HG03432 (cell line): Measurements from ENCODE around the gene SLC35G6.
"Not testable (repeated sequence)": the region's sequence is repeated elsewhere in the genome, so short reads cannot be mapped to it uniquely, and the experiment has no call there.

ENCODE experiments used
- ATAC-seq: cut with Tn5 transposase; IDR thresholded peaks from one replicate; pipeline ENCODE4 v1.9.1; 2021; ENCODE audit warnings: mild to moderate bottlenecking, moderate library complexity; ENCODE audit not compliant: unreplicated experiment

SLC35G6 gene

DNA sequence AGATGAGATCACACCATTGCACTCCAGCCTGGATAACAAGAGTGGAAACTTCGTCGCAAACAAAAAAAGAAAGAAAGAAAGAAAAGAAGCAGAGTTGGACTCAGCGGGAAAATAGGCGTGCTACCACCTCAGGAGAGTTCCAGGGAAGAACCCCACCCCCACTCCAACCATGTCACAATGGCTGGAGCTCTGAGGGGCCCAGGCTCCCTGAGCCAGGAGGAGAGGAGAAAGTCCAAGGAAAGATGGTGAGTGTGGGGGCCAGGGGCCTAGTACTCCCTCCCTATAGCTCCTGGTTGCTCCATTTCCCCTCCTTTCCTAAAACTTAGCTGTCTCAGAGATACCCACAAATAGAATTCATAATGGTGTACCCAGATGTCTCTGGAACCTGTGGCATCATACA, at the start of gene SLC35G6:
Gene SLC35G6, plus strand, starts transcription at position 172 of the 400 bp plus-strand sequence. Its CDS starts 71 bp downstream, at position 243.
- ATAC-seq: not testable (repeated sequence)

GRCh38 chr17:7432296-7432695, 49.0 kb upstream of the SLC35G6 start:
- ATAC-seq: no peak

DNA sequence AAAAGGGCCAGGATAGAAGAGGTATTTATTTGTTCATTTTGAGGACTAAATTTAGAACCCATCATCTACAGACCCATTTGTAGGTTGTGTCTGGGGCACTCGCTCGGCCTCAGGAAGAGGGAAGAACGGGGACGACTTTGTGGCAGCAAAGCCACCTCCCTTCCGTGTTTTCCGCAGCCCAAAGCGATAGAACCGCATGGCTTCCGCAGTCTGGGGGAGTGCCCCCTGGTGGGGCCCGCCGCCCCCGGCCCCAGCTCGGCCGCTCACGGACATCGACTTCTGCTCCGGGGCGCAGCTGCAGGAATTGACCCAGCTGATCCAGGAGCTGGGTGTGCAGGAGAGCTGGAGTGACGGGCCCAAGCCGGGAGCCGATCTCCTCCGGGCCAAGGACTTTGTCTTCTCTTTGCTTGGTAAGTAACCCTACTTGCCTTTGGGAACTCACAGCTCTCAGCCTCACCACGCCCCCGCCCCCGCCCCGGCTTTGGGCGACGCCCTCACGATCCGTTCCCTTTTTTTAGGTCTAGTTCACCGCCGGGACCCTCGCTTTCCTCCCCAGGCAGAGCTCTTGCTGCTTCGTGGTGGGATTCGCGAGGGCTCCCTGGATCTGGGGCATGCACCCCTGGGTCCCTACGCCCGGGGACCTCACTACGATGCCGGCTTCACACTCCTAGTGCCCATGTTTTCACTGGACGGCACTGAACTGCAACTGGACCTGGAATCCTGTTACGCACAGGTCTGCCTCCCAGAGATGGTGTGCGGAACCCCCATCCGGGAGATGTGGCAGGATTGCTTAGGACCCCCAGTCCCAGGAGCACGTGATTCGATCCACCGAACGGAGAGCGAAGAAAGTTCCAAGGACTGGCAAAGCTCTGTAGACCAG, 45.3 kb upstream of the SLC35G6 start:
- peak; percentile 23 for ATAC-seq

- ATAC-seq: no peak
Measured at GRCh38 chr17:7436556-7437368, 44.5 kb upstream of the SLC35G6 start.

DNA sequence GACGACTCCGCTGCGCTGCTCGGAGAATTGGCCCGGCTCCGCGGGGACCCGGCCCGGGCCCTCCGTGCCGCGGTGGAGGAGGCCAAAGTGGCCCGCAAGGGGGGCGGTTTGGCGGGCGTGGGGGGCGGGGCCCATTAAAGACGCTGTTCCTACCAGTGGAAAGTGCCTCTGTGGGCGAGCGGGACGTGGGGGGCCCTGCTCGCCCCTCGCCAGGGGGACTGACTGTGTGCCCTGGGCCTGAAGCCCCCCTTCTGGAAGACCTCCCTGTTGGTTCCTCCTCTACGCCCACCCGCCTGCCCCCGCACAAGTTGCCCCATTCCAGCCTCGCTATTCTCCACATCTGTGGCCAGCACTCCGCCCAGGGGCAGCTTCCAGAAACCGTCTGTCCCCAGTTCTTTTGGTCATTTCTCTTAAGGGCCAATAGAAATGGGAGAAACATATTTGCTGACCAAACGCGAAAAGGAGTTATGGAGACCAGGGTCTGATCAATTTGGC, 43.8 kb upstream of the SLC35G6 start:
- no peak for ATAC-seq

DNA sequence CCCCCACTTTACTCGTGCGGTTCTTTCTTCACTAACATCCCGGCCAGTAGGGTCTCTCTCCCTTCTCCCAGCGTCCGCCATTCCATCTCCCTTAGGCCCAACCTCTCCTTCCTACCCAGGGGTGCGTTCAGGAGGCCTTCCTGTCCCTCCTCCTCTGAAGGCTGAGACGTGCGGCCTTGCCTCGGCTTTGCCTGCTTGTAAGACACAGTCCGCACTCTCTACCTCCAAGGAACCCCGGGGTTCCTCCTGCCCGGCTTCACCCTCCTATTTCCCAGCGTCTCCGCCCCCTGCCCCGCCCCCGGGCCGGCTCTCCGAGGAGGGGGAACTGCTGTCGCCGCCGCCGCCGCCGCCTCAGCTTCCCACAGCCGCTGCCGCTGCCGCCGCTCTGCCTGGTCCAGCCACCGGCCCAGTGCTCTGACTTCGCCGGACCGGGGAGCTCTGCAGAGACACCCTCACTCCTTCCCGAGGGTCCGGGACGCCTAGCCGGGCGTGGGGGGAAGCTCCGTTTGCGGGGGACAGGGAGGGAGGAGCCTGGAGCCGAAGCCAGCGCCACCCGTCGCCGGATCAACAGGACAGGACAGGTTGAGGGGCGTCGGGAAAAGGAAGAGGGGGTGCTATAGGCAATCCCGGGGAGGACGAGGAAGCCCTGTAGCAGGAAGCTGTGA, 43.2 kb upstream of the SLC35G6 start:
- no peak for ATAC-seq

GRCh38 chr17:7438656-7439460, 42.4 kb upstream of the SLC35G6 start:
- ATAC-seq: no peak

GRCh38 chr17:7439462-7440112, 41.7 kb upstream of the SLC35G6 start, which contains the start of gene FGF11:
FGF11 (plus strand) TSS chr17:7439512; CDS start chr17:7439621, 109 bp downstream.
- ATAC-seq: no peak

DNA sequence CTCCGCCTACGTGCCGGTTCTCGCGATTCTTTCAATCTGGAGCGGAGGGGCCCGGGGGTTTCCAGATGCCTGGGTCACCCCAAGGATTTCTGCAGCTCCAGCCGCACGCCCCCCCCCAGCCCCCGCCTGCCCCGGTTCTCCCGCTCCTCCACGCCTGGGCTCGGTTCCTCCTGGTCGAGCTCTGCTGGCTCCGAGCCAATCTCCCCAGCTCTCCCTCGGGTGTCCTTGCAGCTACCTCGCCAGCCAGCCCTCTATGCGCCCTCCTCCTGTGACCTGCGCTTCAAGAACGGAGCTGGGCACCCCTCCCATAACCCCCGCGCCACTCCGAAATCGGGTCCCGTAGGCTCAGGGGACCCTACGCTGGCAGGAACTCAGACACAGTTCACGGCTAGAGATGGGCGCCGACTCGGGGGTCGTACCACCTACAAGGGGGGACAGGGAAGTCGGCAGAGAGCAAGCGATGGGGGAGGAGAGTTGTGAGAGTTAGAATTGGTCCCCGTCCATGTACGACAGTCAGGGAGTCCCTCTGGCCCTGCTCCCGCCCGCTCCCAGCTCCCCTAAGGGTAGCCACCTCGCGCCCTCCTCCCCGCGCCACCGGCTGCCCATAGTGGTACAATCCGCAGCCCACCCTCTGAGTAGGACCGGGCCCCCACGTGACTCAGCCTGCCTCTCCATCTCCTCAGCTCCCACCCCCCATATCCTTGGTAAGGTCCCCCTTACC, 41.0 kb upstream of the SLC35G6 start:
- ATAC-seq: no peak

DNA sequence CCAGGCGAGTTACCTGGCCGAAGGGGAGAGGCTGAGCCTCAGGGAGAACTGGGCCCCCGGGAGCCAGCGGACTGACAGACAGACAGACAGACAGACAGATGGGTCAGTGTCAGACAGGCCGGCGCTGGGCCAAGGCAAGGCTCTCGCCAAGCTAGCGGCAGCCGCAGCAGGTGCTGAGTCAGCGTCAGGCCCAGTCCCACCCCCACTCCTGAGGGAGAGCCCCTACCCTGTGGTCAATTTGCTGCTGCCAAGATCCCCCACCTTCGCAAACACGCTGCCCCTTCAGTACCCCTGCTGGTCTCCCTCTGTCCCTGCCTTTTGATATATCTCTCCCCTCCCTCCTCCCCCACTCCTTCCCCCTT, 40.4 kb upstream of the SLC35G6 start:
- no peak for ATAC-seq

DNA sequence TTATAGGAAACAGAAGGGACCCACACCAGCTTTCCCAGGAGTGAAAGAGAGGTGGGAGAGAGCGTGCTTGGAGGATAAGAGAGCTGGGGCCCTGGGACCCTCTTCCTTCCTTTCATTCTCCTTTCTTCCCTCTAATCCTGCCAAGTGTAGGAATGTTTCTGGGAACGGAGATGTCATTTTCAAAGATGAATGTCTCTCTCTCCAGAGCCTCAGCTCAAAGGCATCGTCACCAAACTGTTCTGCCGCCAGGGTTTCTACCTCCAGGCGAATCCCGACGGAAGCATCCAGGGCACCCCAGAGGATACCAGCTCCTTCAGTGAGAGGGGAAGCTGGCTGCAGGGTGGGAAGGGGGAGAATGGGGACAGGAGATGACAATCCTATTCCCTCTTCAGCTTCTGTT, 40.0 kb upstream of the SLC35G6 start:
- no peak for ATAC-seq

DNA sequence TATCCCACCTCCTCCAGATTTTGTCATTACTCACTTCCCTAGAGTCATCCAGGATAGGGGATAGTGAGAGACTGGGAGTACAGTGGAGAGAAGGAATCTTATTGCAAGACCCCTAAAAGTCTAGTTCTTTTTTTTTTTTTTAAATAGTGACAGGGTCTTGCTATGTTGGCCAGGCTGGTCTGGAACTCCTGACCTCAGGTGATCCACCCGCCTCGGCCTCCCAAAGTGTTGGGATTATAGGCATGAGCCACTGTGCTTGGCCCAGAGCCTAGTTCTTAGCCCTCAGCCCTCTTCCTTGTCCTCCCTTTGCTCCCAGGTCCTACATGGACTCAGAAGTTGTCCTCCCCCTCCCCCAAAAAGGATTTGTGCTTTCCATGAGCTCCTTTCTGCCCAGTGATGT, 39.1 kb upstream of the SLC35G6 start:
- ATAC-seq: no peak

- ATAC-seq: no peak
Measured at GRCh38 chr17:7443499-7444485, 37.5 kb upstream of the SLC35G6 start.

GRCh38 chr17:7444682-7445618, 36.3 kb upstream of the SLC35G6 start, which contains the start of gene CHRNB1:
CHRNB1 (plus strand) TSS chr17:7445061; CDS start chr17:7445128, 67 bp downstream.
- no peak for ATAC-seq

DNA sequence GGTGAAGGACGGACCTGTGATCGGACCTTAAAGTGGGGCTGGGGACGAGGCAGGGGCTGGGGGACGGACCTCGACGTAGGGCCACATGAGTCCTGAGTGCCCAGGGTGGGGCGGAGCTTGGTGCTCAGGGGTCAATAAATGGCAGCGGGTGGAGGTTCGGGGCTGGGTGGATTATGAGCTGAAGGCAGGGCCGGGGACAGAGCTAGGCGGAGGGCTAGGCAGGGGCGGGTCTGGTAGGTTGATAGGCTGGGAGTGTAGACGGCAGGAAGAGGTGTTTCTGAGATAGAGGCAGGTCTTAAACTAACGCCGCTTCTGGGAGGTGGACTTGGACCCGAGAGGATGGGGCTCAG, 35.7 kb upstream of the SLC35G6 start:
- no peak for ATAC-seq

DNA sequence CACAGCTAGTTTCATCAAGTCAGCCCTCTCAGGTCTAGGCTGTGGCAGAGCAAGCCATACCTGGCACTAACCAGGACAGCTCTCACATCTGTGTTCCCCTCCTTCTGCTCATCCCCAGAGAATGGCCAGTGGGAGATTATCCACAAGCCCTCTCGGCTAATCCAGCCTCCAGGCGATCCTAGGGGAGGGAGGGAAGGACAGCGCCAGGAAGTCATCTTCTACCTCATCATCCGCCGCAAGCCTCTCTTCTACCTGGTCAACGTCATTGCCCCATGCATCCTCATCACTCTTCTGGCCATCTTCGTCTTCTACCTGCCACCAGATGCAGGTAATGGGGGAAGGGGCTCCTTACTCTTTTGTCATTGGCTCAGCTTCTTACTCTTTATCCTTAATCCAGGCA, 32.8 kb upstream of the SLC35G6 start:
- ATAC-seq: no peak
